Astrocyte of the spinal cord (primary cell): Measurements from ENCODE around the gene EPB41L1.

ENCODE experiments used
- DNase-seq: peaks from one replicate; pipeline ENCODE4 v3.0.0; 2011; ENCODE audit warnings: low read depth, low spot score
- H3K4me3 ChIP-seq: 2 replicates; pipeline ENCODE4 v1.5.1; 2011; ENCODE audit warnings: low read depth, mild to moderate bottlenecking, low read length, moderate library complexity
- in situ Hi-C: cut with HindIII; loops from 2 replicates; pipeline ENCODE4 v1.10.0; 2017; ENCODE audit warnings: low sequenced_read_pairs
- TF ChIP-seq, protein P1 (sequence below): IDR thresholded peaks from 2 replicates; pipeline ENCODE4 v1.5.1; 2012; ENCODE audit warnings: low read depth, mild to moderate bottlenecking, low read length, inconsistent platforms

The EPB41L1 gene

DNA sequence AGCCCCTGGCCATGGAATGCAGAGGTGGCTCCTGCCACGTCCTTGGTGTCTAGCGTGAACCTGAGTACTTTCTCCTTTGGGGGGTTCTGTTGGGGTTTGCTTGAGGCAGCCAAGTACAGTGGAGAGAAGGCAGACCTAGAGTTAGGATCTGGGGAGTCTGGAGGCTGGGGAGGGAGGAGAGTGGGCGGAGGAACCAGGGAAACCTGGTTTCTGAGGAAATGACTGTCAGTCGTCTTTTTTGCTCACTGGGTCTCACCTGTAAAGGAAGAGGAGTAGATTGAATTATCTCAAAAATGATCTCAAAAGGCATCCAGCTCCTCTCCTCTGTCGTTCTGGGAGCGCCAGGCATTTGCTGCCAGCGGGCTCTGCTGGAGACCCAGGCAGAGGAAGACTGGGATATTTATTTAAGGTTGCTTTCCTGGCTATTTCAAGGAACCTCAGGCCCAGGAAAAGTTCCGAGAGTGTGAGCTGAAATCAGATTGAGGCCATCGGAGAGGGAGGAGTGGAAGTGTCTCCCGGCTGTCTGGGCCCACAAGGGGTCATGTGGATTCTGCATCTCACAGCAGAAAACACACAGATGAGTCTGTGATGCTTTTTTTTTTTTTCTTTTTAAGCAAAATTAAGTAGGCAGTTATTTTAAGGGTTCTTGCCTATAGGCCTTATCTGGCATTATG, 16.1 kb downstream of the EPB41L1 start:
- no peak overlapping the region for H3K4me3 ChIP-seq
- no peak for DNase-seq
- TF ChIP-seq, protein P1, sequence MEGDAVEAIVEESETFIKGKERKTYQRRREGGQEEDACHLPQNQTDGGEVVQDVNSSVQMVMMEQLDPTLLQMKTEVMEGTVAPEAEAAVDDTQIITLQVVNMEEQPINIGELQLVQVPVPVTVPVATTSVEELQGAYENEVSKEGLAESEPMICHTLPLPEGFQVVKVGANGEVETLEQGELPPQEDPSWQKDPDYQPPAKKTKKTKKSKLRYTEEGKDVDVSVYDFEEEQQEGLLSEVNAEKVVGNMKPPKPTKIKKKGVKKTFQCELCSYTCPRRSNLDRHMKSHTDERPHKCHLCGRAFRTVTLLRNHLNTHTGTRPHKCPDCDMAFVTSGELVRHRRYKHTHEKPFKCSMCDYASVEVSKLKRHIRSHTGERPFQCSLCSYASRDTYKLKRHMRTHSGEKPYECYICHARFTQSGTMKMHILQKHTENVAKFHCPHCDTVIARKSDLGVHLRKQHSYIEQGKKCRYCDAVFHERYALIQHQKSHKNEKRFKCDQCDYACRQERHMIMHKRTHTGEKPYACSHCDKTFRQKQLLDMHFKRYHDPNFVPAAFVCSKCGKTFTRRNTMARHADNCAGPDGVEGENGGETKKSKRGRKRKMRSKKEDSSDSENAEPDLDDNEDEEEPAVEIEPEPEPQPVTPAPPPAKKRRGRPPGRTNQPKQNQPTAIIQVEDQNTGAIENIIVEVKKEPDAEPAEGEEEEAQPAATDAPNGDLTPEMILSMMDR = no peak
- in situ Hi-C loops = no loop called here

DNA sequence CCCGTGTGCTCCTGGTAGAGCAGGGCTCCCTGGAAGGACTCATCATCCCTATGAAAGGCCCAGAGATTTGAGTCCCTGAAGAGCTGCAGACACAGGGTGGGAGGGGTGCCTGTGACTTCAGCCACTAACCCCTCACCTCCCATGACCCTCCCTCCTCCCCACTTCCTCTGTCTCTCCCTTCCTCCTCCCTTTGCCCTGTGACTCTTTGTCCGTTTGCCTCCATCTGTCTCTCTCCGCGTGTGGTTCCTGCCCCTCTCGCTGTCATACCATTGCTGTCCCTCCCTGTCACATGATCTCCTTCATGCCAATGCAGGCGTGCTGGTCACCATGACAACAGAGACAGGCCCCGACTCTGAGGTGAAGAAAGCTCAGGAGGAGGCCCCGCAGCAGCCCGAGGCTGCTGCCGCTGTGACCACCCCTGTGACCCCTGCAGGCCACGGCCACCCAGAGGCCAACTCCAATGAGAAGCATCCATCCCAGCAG, 19.0 kb downstream of the EPB41L1 start:
- DNase-seq = peak; percentile 6
- H3K4me3 ChIP-seq = no peak overlapping the region
- in situ Hi-C loops = no loop called here
- TF ChIP-seq, protein P1 = no peak

DNA sequence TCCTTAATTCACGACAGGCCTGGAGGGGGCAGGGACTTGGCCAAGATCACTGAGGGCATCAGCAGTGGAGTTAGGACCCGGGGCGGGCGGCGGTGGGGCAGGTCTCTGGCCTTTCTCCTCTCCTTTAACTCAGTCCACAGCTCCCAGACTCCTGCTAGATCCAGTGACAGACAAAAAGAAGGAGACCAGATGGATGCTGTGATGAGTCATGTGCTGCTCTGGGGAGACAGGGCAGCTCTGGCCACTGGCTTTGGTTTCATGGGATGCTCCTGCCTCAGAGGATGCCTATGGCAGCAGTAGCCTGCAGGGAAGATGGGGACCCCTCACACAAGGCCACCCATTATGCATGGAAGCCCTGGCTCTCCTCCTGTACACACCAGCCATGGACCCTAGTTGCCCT, 20.5 kb downstream of the EPB41L1 start:
- DNase-seq = no peak
- in situ Hi-C loops = no loop called here
- TF ChIP-seq, protein P1 = no peak
- H3K4me3 ChIP-seq = no peak overlapping the region

DNA sequence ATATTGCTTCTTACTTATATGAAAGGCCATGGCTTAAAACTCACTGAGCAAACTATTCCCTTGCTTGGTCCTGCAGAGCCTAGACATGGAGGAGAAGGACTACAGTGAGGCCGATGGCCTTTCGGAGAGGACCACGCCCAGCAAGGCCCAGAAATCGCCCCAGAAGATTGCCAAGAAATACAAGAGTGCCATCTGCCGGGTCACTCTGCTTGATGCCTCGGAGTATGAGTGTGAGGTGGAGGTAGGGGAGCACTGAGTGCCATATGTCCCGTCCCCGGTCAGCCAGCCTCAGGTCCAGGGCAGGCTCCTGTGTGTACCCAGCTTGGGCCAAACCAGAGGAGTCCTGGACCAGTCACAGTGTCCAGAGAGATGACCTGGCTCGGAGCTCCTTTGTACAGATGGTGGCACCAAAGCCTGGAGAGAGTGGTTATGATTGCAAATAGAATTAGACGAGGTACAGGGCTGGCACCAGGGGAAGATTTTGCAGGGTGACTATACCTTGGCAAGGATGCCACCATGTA, 21.0 kb downstream of the EPB41L1 start:
- DNase-seq = no peak
- in situ Hi-C loops = no loop called here
- TF ChIP-seq, protein P1 = no peak
- H3K4me3 ChIP-seq = no peak overlapping the region

DNA sequence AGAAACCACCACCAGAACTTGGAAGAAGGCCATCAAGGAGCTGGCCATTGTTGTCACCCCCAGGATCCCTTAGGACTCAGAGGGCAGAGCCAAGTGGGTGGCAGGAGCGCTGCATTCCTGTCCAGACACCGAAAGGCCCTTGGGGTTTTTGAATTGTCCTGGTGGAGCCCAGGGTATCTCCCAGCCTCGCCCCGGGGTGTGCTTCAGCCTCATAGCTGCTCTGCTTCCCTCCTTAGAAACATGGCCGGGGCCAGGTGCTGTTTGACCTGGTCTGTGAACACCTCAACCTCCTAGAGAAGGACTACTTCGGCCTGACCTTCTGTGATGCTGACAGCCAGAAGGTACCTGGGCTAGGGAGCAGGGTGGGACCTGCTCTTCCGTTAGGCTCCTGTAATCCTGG, 23.2 kb downstream of the EPB41L1 start:
- no peak overlapping the region for H3K4me3 ChIP-seq
- TF ChIP-seq, protein P1 = no peak
- DNase-seq = no peak
- in situ Hi-C loops = no loop called here

DNA sequence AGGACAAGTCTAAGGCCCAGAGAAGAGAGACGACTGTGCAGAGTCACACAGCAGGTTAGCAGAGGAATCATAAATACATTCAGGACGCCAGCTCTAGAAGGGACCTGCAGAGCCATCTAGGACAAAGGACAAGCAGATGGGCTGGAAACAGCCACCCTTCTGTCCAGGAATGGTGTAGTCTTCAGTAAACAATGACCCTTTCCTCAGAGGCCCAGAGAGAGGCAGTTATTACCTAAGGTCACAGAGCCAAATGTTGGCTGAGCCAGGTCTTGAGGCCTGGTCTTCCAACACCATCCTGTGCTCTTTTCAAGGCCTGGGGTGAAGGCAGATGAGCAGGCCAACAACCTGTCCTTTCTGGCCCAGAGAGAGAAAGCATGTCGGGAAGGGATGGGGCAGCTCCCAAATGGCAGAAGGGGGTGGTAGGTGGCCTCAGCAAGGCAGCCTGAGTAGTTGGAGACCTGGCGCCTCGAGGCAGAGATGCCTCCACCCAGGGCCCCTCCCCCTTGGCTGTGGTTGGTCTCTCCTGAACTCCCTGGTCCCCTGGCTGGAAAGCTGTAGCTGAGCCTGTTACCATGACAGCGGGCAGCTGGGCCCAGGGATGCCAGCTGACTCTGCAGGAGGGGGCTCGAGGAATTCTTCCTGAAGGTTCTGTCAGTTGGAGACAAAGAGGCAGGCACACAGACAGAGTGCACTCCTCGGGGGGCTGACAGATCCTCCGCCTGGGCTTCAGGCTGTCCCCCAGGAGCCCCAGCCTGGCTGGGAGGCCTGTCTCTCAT, 24.8 kb downstream of the EPB41L1 start:
- no peak for DNase-seq
- in situ Hi-C loops = no loop called here
- no peak overlapping the region for H3K4me3 ChIP-seq
- TF ChIP-seq, protein P1 = no peak
